H1 (cell line): ENCODE results near the gene PPP1R3C.

Experiments
- ATF2 ChIP-seq: IDR thresholded peaks from 2 replicates; pipeline ENCODE4 v1.6.1; 2012; ENCODE audit warnings: low read length, inconsistent platforms
- CREB1 ChIP-seq: IDR thresholded peaks from 2 replicates; pipeline ENCODE4 v1.6.1; 2012; ENCODE audit warnings: inconsistent platforms
- CTBP2 ChIP-seq: IDR thresholded peaks from 2 replicates; pipeline ENCODE4 v1.7.0; 2011; ENCODE audit warnings: borderline replicate concordance, mild to moderate bottlenecking, moderate library complexity, mixed read lengths, low read length; ENCODE audit not compliant: insufficient read depth, insufficient read length
- CTCF ChIP-seq, 3 experiments: IDR thresholded peaks; 1 replicate in 2 of 3; 2 replicates in 1 of 3; pipeline versions ENCODE4 v1.5.1 to v1.6.1; 2011; ENCODE audit warnings: low read length in 3 of 3, mild to moderate bottlenecking in 3 of 3, inconsistent platforms in 2 of 3, low read depth in 1 of 3, moderate library complexity in 1 of 3; ENCODE audit not compliant: insufficient read depth in 1 of 3; ENCODE audit errors: control extremely low read depth in 1 of 3
- EP300 ChIP-seq, 2 experiments: IDR thresholded peaks; 1 replicate in 1 of 2; 2 replicates in 1 of 2; pipeline ENCODE4 v1.6.1; 2011 to 2012; ENCODE audit warnings: low read depth in 2 of 2, low read length in 2 of 2, mild to moderate bottlenecking in 2 of 2, borderline replicate concordance in 1 of 2, inconsistent platforms in 1 of 2, moderate library complexity in 1 of 2
- EZH2 ChIP-seq: fragments of 200-600 bp; sonication (generic); IDR thresholded peaks from 2 replicates; pipeline ENCODE4 v1.7.1; 2012; ENCODE audit warnings: low read depth, mild to moderate bottlenecking, moderate library complexity, low read length, inconsistent platforms; ENCODE audit not compliant: severe bottlenecking
- HDAC6 ChIP-seq: IDR thresholded peaks from one replicate; pipeline ENCODE4 v1.7.1; 2012; ENCODE audit warnings: low read depth, mild to moderate bottlenecking, inconsistent platforms, low read length, moderate library complexity
- KDM4A ChIP-seq: IDR thresholded peaks from one replicate; pipeline ENCODE4 v1.7.1; 2012; ENCODE audit warnings: low read depth, mild to moderate bottlenecking, moderate library complexity, low read length, inconsistent platforms; ENCODE audit not compliant: severe bottlenecking
- POLR2A ChIP-seq, 2 experiments: IDR thresholded peaks; 1 replicate in 1 of 2; 2 replicates in 1 of 2; pipeline ENCODE4 v1.6.1; 2011; ENCODE audit warnings: low read depth in 2 of 2, low read length in 2 of 2, mild to moderate bottlenecking in 2 of 2; ENCODE audit errors: control extremely low read depth in 1 of 2
- SP4 ChIP-seq: IDR thresholded peaks from 2 replicates; pipeline ENCODE4 v1.6.1; 2012; ENCODE audit warnings: low read length, inconsistent platforms
- TF ChIP-seq, protein P1 (sequence below): IDR thresholded peaks from 2 replicates; pipeline ENCODE4 v1.6.1; 2012; ENCODE audit warnings: inconsistent platforms
- TF ChIP-seq, protein P2 (sequence below): IDR thresholded peaks from 2 replicates; pipeline ENCODE4 v1.6.1; 2011; ENCODE audit warnings: low read depth, mild to moderate bottlenecking, low read length; ENCODE audit not compliant: insufficient read depth

DNA sequence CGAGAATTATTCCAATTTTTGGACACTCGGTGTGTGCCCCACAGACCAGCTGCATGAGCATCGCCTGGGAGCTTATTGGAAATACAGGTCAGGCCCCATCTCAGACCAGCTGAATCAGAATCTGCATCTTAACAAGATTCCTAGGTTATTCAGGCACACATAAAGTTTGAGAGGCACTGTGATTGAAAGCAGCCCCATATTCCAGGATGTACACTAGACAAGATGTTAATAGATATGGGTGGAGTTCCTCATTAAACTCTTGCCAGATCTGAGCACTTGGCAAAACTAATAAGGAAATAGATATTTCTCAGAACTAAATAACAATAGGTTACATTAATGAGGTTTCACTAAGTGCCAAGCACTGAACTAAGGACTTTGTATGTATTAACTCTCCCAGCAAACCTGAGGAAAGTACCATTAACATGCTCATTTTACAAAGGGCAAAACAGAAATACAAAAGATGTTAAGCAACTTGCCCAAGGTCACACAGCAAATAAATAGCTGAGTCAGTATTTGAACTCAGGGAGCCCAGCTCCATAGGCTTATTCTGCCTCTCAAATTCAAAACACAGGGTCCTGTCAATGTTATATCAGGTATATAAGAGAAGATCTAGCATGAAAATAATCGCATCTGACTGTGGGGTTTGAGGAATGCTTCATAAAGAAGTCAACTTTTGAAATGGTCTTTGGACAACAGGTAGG, 29.9 kb downstream of the PPP1R3C start:
- TF ChIP-seq, protein P1, sequence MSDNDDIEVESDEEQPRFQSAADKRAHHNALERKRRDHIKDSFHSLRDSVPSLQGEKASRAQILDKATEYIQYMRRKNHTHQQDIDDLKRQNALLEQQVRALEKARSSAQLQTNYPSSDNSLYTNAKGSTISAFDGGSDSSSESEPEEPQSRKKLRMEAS: no peak
- TF ChIP-seq SP4 (no peak), CTCF (IDR thresholded peaks at IDR 0.05; ENCODE audit: control extremely low read depth in 1 of 3, insufficient read depth in 1 of 3, low read depth in 1 of 3, low read length in 3 of 3) (no peak), ATF2 (no peak), CREB1 (no peak), EZH2 (no peak), EP300 (IDR thresholded peaks at IDR 0.05; ENCODE audit: borderline replicate concordance in 1 of 2, low read depth in 2 of 2, low read length in 2 of 2) (no peak), CTBP2 (no peak), HDAC6 (no peak), POLR2A (IDR thresholded peaks at IDR 0.05; ENCODE audit: control extremely low read depth in 1 of 2, low read depth in 2 of 2, low read length in 2 of 2) (no peak), KDM4A (no peak)
- TF ChIP-seq, protein P2, sequence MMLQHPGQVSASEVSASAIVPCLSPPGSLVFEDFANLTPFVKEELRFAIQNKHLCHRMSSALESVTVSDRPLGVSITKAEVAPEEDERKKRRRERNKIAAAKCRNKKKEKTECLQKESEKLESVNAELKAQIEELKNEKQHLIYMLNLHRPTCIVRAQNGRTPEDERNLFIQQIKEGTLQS: no peak
